IMR-90 (cell line): ENCODE measurements around the gene ZNF280B. TPM values are rescaled to one million over a fixed set of nuclear protein-coding genes. Genes with fewer than 3 reads are reported as not detected.

Source experiments
- ATAC-seq: fragments of 200-7000 bp; cut with Tn5 transposase; 2 replicates; pipeline ENCODE4 v1.9.1; 2020; ENCODE audit warnings: low read depth, mild to moderate bottlenecking, moderate library complexity
- BruUV-seq: library from RNA; stranded (reverse); fragments of 400-500 nt; replicated peaks from 2 replicates; lab custom pipeline; 2021; lab: Mats Ljungman, UMichigan
- CTCF ChIA-PET: fragments of 300-600 bp; formaldehyde crosslinking; extraction: SDS; loops from one replicate; lab custom pipeline; 2021; ENCODE audit warnings: antibody characterized with exemption; lab: Yijun Ruan, JAX
- POLR2A ChIA-PET: fragments of 300-600 bp; sonication (Branson Sonifier 250); formaldehyde crosslinking; loops from one replicate; lab custom pipeline; 2022; ENCODE audit warnings: antibody characterized with exemption; ENCODE audit not compliant: unreplicated experiment; lab: Charles Lee
- DNase-seq: peaks from one replicate; pipeline ENCODE4 v3.0.0; 2013
- H2AFZ ChIP-seq: replicated peaks from 2 replicates; pipeline ENCODE3; 2013; ENCODE audit warnings: low read length, mild to moderate bottlenecking; ENCODE audit not compliant: poor library complexity
- H2AK5ac ChIP-seq: 2 replicates; pipeline ENCODE4 v1.6.1; 2013; ENCODE audit warnings: low read depth, low read length, inconsistent platforms
- H2AK9ac ChIP-seq: replicated peaks from 2 replicates; pipeline ENCODE3; 2013; ENCODE audit warnings: mild to moderate bottlenecking, low read depth, low read length, moderate library complexity; ENCODE audit not compliant: poor library complexity
- H2BK120ac ChIP-seq: 2 replicates; pipeline ENCODE4 v1.6.1; 2013; ENCODE audit warnings: low read depth, low read length, inconsistent platforms
- H2BK15ac ChIP-seq: 3 replicates; pipeline ENCODE4 v1.6.1; 2013; ENCODE audit warnings: low read depth, low read length, inconsistent platforms
- H2BK20ac ChIP-seq: 2 replicates; pipeline ENCODE4 v1.6.1; 2013; ENCODE audit warnings: low read depth, mild to moderate bottlenecking, inconsistent platforms, low read length, moderate library complexity
- H2BK5ac ChIP-seq: 2 replicates; pipeline ENCODE4 v1.6.1; 2013; ENCODE audit warnings: mild to moderate bottlenecking, low read depth, low read length, inconsistent platforms; ENCODE audit not compliant: poor library complexity, severe bottlenecking
- H3K14ac ChIP-seq: replicated peaks from 2 replicates; pipeline ENCODE4 v1.6.1; 2013; ENCODE audit warnings: low read depth, low read length, inconsistent platforms
- H3K18ac ChIP-seq: 2 replicates; pipeline ENCODE4 v1.6.1; 2013; ENCODE audit warnings: low read depth, low read length, control low read depth
- H3K23ac ChIP-seq: 2 replicates; pipeline ENCODE4 v1.6.1; 2013; ENCODE audit warnings: low read depth, low read length, inconsistent platforms
- H3K27ac ChIP-seq: 2 replicates; pipeline ENCODE4 v1.5.1; 2013; ENCODE audit warnings: mild to moderate bottlenecking, control low read depth, low read length; ENCODE audit not compliant: insufficient read depth
- H3K27me3 ChIP-seq: 2 replicates; pipeline ENCODE4 v1.6.1; 2013; ENCODE audit warnings: low read length; ENCODE audit not compliant: control insufficient read depth, insufficient read depth
- H3K36me3 ChIP-seq: 2 replicates; pipeline ENCODE4 v1.6.1; 2013; ENCODE audit warnings: low read length, mixed read lengths; ENCODE audit not compliant: control insufficient read depth, insufficient read depth
- H3K4ac ChIP-seq: 2 replicates; pipeline ENCODE4 v1.6.1; 2013; ENCODE audit warnings: low read depth, low read length, inconsistent platforms
- H3K4me1 ChIP-seq: 2 replicates; pipeline ENCODE4 v1.6.1; 2013; ENCODE audit warnings: low read length, mixed read lengths; ENCODE audit not compliant: control insufficient read depth, insufficient read depth
- H3K4me2 ChIP-seq: 2 replicates; pipeline ENCODE4 v1.6.1; 2013; ENCODE audit warnings: low read depth, mild to moderate bottlenecking, control low read depth, low read length, moderate library complexity
- H3K4me3 ChIP-seq: 2 replicates; pipeline ENCODE4 v1.5.1; 2013; ENCODE audit warnings: low read depth, mild to moderate bottlenecking, control low read depth, low read length, moderate library complexity; ENCODE audit not compliant: insufficient read depth
- H3K56ac ChIP-seq: 2 replicates; pipeline ENCODE4 v1.6.1; 2013; ENCODE audit warnings: low read length, inconsistent platforms; ENCODE audit not compliant: insufficient read depth; ENCODE audit errors: extremely low read depth
- H3K79me1 ChIP-seq, 2 experiments: 2 replicates each; pipeline ENCODE4 v1.6.1; 2013; ENCODE audit warnings: low read length in 2 of 2, inconsistent platforms in 1 of 2, low read depth in 1 of 2
- H3K9ac ChIP-seq: 2 replicates; pipeline ENCODE4 v1.6.1; 2013; ENCODE audit warnings: low read depth, low read length, control low read depth
- H3K9me1 ChIP-seq: 2 replicates; pipeline ENCODE4 v1.6.1; 2013; ENCODE audit warnings: low read length, inconsistent platforms; ENCODE audit not compliant: insufficient read depth
- H3K9me3 ChIP-seq: 2 replicates; pipeline ENCODE4 v1.6.1; 2013; ENCODE audit warnings: low read length; ENCODE audit not compliant: control insufficient read depth, insufficient read depth
- H4K20me1 ChIP-seq: 2 replicates; pipeline ENCODE4 v1.6.1; 2013; ENCODE audit warnings: low read length, inconsistent platforms; ENCODE audit not compliant: insufficient read depth
- H4K5ac ChIP-seq: 2 replicates; pipeline ENCODE4 v1.6.1; 2013; ENCODE audit warnings: mild to moderate bottlenecking, low read depth, low read length, control low read depth
- H4K8ac ChIP-seq, 2 experiments: 2 replicates each; pipeline ENCODE4 v1.6.1; 2013; ENCODE audit warnings: low read depth in 2 of 2, low read length in 2 of 2, control low read depth in 1 of 2, inconsistent platforms in 1 of 2
- H4K91ac ChIP-seq: 2 replicates; pipeline ENCODE4 v1.6.1; 2013; ENCODE audit warnings: low read depth, low read length, inconsistent platforms; ENCODE audit not compliant: insufficient read depth
- BHLHE40 ChIP-seq: fragments of 150-350 bp; IDR thresholded peaks from 2 replicates; pipeline ENCODE4 v1.6.1; 2016; ENCODE audit warnings: mild to moderate bottlenecking, low read depth, low read length
- CEBPB ChIP-seq: IDR thresholded peaks from 2 replicates; pipeline ENCODE4 v1.6.1; 2012; ENCODE audit warnings: low read depth, low read length, improper control_type of control experiment
- CHD1 ChIP-seq: IDR thresholded peaks from 2 replicates; pipeline ENCODE4 v1.6.1; 2012; ENCODE audit warnings: low read depth, low read length, improper control_type of control experiment
- CTCF ChIP-seq: conservative IDR thresholded peaks from 2 replicates; pipeline ENCODE4 v1.5.1; 2012; ENCODE audit warnings: mild to moderate bottlenecking, low read depth, low read length, improper control_type of control experiment
- ELK1 ChIP-seq: fragments of 150-350 bp; IDR thresholded peaks from 2 replicates; pipeline ENCODE4 v1.6.1; 2016; ENCODE audit warnings: low read depth, mild to moderate bottlenecking, low read length, moderate library complexity, borderline replicate concordance
- FOS ChIP-seq: fragments of 150-350 bp; IDR thresholded peaks from 2 replicates; pipeline ENCODE4 v1.6.1; 2016; ENCODE audit warnings: low read depth, low read length
- MAFK ChIP-seq: IDR thresholded peaks from 2 replicates; pipeline ENCODE4 v1.6.1; 2012; ENCODE audit warnings: low read depth, low read length, improper control_type of control experiment
- MAZ ChIP-seq: IDR thresholded peaks from 2 replicates; pipeline ENCODE4 v1.6.1; 2012; ENCODE audit warnings: low read depth, mild to moderate bottlenecking, low read length, improper control_type of control experiment, moderate library complexity, borderline replicate concordance
- MXI1 ChIP-seq: IDR thresholded peaks from 2 replicates; pipeline ENCODE4 v1.6.1; 2012; ENCODE audit warnings: low read depth, mild to moderate bottlenecking, low read length, moderate library complexity, borderline replicate concordance
- NFE2L2 ChIP-seq: fragments of 150-350 bp; IDR thresholded peaks from 2 replicates; pipeline ENCODE4 v1.6.1; 2016; ENCODE audit warnings: low read depth, mild to moderate bottlenecking, low read length
- POLR2A ChIP-seq: IDR thresholded peaks from 2 replicates; pipeline ENCODE4 v1.6.1; 2012; ENCODE audit warnings: mild to moderate bottlenecking, low read depth, low read length
- RAD21 ChIP-seq: IDR thresholded peaks from 2 replicates; pipeline ENCODE4 v1.6.1; 2012; ENCODE audit warnings: low read length, improper control_type of control experiment
- RCOR1 ChIP-seq: IDR thresholded peaks from 2 replicates; pipeline ENCODE4 v1.6.1; 2012; ENCODE audit warnings: mild to moderate bottlenecking, low read length, improper control_type of control experiment; ENCODE audit not compliant: insufficient replicate concordance
- RFX5 ChIP-seq: IDR thresholded peaks from 2 replicates; pipeline ENCODE4 v1.8.0; 2012; ENCODE audit warnings: low read depth, mild to moderate bottlenecking, low read length, moderate library complexity
- SMC3 ChIP-seq: fragments of 150-350 bp; IDR thresholded peaks from 2 replicates; pipeline ENCODE4 v1.6.1; 2016; ENCODE audit warnings: low read depth, mild to moderate bottlenecking, antibody characterized with exemption, low read length, moderate library complexity
- USF2 ChIP-seq: fragments of 150-350 bp; IDR thresholded peaks from 2 replicates; pipeline ENCODE4 v1.6.1; 2017; ENCODE audit warnings: mild to moderate bottlenecking, antibody characterized with exemption, low read length, low read depth
- WGBS, 2 experiments: methylation state at CpG; one replicate each; pipeline versions ENCODE4 v1.1.5 to v1.1.7; 2013; ENCODE audit warnings: missing lambda C conversion rate in 2 of 2; ENCODE audit not compliant: insufficient read length in 1 of 2; ENCODE audit errors: extremely low coverage in 2 of 2; 5-methylcytosine and 5-hydroxymethylcytosine counted together
- dilution Hi-C: fragments of 300-500 bp; cut with HindIII; formaldehyde crosslinking; loops from one replicate; pipeline ENCODE4 v1.14.3; 2018; ENCODE audit warnings: low sequenced_read_pairs; ENCODE audit not compliant: unreplicated experiment
- in situ Hi-C: fragments of 300-500 bp; cut with MboI; formaldehyde crosslinking; loops from 3 replicates; pipeline ENCODE4 v1.14.3; 2019; ENCODE audit warnings: low sequenced_read_pairs, inconsistent platforms, mixed read lengths
- intact Hi-C: fragments of 100-400 bp; cut with micrococcal nuclease; formaldehyde crosslinking; loops from 2 replicates; pipeline ENCODE4 v1.10.0; 2022
- polyA plus RNA-seq, 3 experiments: library from polyadenylated mRNA; depleted of rRNA; stranded (reverse); fragments of >200 nt; gene quantifications; 2 replicates each; pipeline ENCODE4 v1.2.3, GENCODE V29; 2012; ENCODE audit warnings: low replicate concordance in 1 of 3
- total RNA-seq: library from RNA; depleted of rRNA; stranded (reverse); fragments of >200 nt; gene quantifications from 2 replicates; pipeline ENCODE4 v1.2.3, GENCODE V29; 2012

Gene ZNF280B
- total and polyA plus RNA-seq, 2 of the 4 experiments (the other 2 are of a cell fraction), result 0.65 to 1.4 TPM

- ATAC-seq (no peak), DNase-seq (no peak)
- Histone ChIP-seq H3K14ac (no peak overlapping the region), H3K9me1 (no peaks in the 10 kb centered on the region), H2AFZ (no peak overlapping the region), H3K4me3 (no peak overlapping the region), H3K27me3 (peaks cover 17% of the 10 kb centered on the region), H3K79me1 (no peaks in the 10 kb centered on the region), H2BK20ac (no peak overlapping the region), H3K23ac (no peak overlapping the region), H3K4me1 (no peaks in the 10 kb centered on the region), H3K18ac (no peak overlapping the region), H2BK15ac (no peak overlapping the region), H2BK120ac (no peak overlapping the region), H3K36me3 (no peaks in the 10 kb centered on the region), H4K91ac (no peak overlapping the region), H3K9me3 (no peaks in the 10 kb centered on the region), H2AK5ac (no peak overlapping the region), H2BK5ac (no peak overlapping the region), H3K4ac (no peak overlapping the region), H3K4me2 (no peak overlapping the region), H3K27ac (no peak overlapping the region), H3K9ac (no peak overlapping the region), H2AK9ac (no peak overlapping the region), H4K5ac (no peak overlapping the region), H4K20me1 (no peaks in the 10 kb centered on the region), H3K56ac (no peak overlapping the region), H4K8ac (no peak overlapping the region)
- in situ Hi-C loops, result no loop called here
- BruUV-seq, result no TSS peak
- dilution Hi-C loops, result no loop called here
- ChIA-PET POLR2A (no interaction called here), CTCF (no interaction called here)
- intact Hi-C loops, result no loop called here
- no peak for TF ChIP-seq USF2
- no peak for TF ChIP-seq RCOR1
- TF ChIP-seq CTCF, result no peak
- TF ChIP-seq CEBPB, result no peak
- TF ChIP-seq RFX5, result no peak
- no peak for TF ChIP-seq POLR2A
- TF ChIP-seq FOS, result no peak
- no peak for TF ChIP-seq BHLHE40
- no peak for TF ChIP-seq MAZ
- no peak for TF ChIP-seq ELK1
- no peak for TF ChIP-seq MXI1
- no peak for TF ChIP-seq RAD21
- no peak for TF ChIP-seq NFE2L2
- TF ChIP-seq SMC3, result no peak
- no peak for TF ChIP-seq MAFK
- no peak for TF ChIP-seq CHD1
- WGBS, 2 experiments, result no CpG with 5 or more reads among the region's 9 CpGs
These were observed 39.8 kb upstream of the ZNF280B start for GRCh38 chr22:22548317-22548716.
